ENCODE data around the gene PLA2G3.

- no peak for TF ChIP-seq CTCF (IDR thresholded peaks at IDR 0.05)
- no peak for TF ChIP-seq ZFX (IDR thresholded peaks at IDR 0.05; ENCODE audit: borderline replicate concordance)
Measured at GRCh38 chr22:31094741-31095140, 45.6 kb downstream of the PLA2G3 start.

Measured in 22Rv1 (cell line).